ENCODE measurements around the gene NEXN. TPM values are rescaled to one million over a fixed set of nuclear protein-coding genes. Genes with fewer than 3 reads are reported as not detected.
A peak's percentile ranks its signal among the peaks of the same experiment; 100 is the strongest.

Gene NEXN
- total and polyA plus RNA-seq, 2 of the 13 experiments (the other 11 are each of a cell fraction or from before 2014, with no cell fraction given): 0.07 to 0.97 TPM

GRCh38 chr1:77888081-77888780, at the start of gene NEXN (continued):
- TF ChIP-seq, protein P1, sequence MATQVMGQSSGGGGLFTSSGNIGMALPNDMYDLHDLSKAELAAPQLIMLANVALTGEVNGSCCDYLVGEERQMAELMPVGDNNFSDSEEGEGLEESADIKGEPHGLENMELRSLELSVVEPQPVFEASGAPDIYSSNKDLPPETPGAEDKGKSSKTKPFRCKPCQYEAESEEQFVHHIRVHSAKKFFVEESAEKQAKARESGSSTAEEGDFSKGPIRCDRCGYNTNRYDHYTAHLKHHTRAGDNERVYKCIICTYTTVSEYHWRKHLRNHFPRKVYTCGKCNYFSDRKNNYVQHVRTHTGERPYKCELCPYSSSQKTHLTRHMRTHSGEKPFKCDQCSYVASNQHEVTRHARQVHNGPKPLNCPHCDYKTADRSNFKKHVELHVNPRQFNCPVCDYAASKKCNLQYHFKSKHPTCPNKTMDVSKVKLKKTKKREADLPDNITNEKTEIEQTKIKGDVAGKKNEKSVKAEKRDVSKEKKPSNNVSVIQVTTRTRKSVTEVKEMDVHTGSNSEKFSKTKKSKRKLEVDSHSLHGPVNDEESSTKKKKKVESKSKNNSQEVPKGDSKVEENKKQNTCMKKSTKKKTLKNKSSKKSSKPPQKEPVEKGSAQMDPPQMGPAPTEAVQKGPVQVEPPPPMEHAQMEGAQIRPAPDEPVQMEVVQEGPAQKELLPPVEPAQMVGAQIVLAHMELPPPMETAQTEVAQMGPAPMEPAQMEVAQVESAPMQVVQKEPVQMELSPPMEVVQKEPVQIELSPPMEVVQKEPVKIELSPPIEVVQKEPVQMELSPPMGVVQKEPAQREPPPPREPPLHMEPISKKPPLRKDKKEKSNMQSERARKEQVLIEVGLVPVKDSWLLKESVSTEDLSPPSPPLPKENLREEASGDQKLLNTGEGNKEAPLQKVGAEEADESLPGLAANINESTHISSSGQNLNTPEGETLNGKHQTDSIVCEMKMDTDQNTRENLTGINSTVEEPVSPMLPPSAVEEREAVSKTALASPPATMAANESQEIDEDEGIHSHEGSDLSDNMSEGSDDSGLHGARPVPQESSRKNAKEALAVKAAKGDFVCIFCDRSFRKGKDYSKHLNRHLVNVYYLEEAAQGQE (IDR thresholded peaks at IDR 0.05; ENCODE audit: borderline replicate concordance in 1 of 2, low read depth in 1 of 2, low read length in 2 of 2): no peak
- TF ChIP-seq ZNF766 (CRISPR knock-in tag; IDR thresholded peaks at IDR 0.05; ENCODE audit: borderline replicate concordance): no peak
- TF ChIP-seq KLF13 (CRISPR knock-in tag; IDR thresholded peaks at IDR 0.05): no peak
- TF ChIP-seq SKI (IDR thresholded peaks at IDR 0.05; ENCODE audit: partially characterized antibody): no peak
- TF ChIP-seq ATF1 (CRISPR knock-in tag; IDR thresholded peaks at IDR 0.05): no peak
- no peak for TF ChIP-seq HOXA5 (CRISPR knock-in tag; IDR thresholded peaks at IDR 0.05)
- TF ChIP-seq FUBP1 (CRISPR knock-in tag; IDR thresholded peaks at IDR 0.05; ENCODE audit: borderline replicate concordance): no peak
- no peak for TF ChIP-seq ZZZ3 (CRISPR knock-in tag; IDR thresholded peaks at IDR 0.05; ENCODE audit: borderline replicate concordance)
- TF ChIP-seq ZNF326 (CRISPR knock-in tag; IDR thresholded peaks at IDR 0.05; ENCODE audit: borderline replicate concordance): no peak
- TF ChIP-seq GZF1 (CRISPR knock-in tag; IDR thresholded peaks at IDR 0.05): peak; percentile 52; the same call in 1 of the 2 replicates
- TF ChIP-seq KAT8 (CRISPR knock-in tag; IDR thresholded peaks at IDR 0.05): 0 out of 2 replicates have a peak, but pooled peaks have one; percentile 9
- TF ChIP-seq ZNF670 (CRISPR knock-in tag; IDR thresholded peaks at IDR 0.05; ENCODE audit: borderline replicate concordance): no peak
- TF ChIP-seq ZNF841 (CRISPR knock-in tag; IDR thresholded peaks at IDR 0.05; ENCODE audit: borderline replicate concordance): no peak
- no peak for TF ChIP-seq ZNF674 (CRISPR knock-in tag; IDR thresholded peaks at IDR 0.05; ENCODE audit: low read depth)
- TF ChIP-seq, protein P2, sequence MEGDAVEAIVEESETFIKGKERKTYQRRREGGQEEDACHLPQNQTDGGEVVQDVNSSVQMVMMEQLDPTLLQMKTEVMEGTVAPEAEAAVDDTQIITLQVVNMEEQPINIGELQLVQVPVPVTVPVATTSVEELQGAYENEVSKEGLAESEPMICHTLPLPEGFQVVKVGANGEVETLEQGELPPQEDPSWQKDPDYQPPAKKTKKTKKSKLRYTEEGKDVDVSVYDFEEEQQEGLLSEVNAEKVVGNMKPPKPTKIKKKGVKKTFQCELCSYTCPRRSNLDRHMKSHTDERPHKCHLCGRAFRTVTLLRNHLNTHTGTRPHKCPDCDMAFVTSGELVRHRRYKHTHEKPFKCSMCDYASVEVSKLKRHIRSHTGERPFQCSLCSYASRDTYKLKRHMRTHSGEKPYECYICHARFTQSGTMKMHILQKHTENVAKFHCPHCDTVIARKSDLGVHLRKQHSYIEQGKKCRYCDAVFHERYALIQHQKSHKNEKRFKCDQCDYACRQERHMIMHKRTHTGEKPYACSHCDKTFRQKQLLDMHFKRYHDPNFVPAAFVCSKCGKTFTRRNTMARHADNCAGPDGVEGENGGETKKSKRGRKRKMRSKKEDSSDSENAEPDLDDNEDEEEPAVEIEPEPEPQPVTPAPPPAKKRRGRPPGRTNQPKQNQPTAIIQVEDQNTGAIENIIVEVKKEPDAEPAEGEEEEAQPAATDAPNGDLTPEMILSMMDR (CRISPR knock-in tag; IDR thresholded peaks at IDR 0.05): peak; percentile 47
- TF ChIP-seq LBX2 (CRISPR knock-in tag; IDR thresholded peaks at IDR 0.05; ENCODE audit: borderline replicate concordance): no peak
- no peak for TF ChIP-seq GFI1 (CRISPR knock-in tag; IDR thresholded peaks at IDR 0.05; ENCODE audit: borderline replicate concordance)
- TF ChIP-seq MIXL1 (CRISPR knock-in tag; IDR thresholded peaks at IDR 0.05): 0 out of 2 replicates have a peak, but pooled peaks have one; percentile 15
- TF ChIP-seq CAMTA2 (CRISPR knock-in tag; IDR thresholded peaks at IDR 0.05; ENCODE audit: borderline replicate concordance): no peak
- no peak for TF ChIP-seq ESRRA (CRISPR knock-in tag; IDR thresholded peaks at IDR 0.05; ENCODE audit: low read depth)
- TF ChIP-seq CBX1 (IDR thresholded peaks at IDR 0.05; ENCODE audit: low read depth): no peak
- TF ChIP-seq CCAR2 (optimal IDR thresholded peaks at IDR 0.05; ENCODE audit: low read depth, low read length): no peak

Data from HepG2 (cell line).